IMR-90 (cell line): ENCODE measurements around the gene SYCE3. TPM values are rescaled to one million over a fixed set of nuclear protein-coding genes. Genes with fewer than 3 reads are reported as not detected.

ENCODE experiments used
- ATAC-seq: fragments of 200-7000 bp; cut with Tn5 transposase; 2 replicates; pipeline ENCODE4 v1.9.1; 2020; ENCODE audit warnings: low read depth, mild to moderate bottlenecking, moderate library complexity
- Bru-seq: library from RNA; stranded (reverse); fragments of 400-500 nt; gene quantifications from one replicate; lab custom pipeline; 2021; lab: Mats Ljungman, UMichigan
- BruChase-seq, 2 experiments: library from RNA; stranded (reverse); fragments of 400-500 nt; gene quantifications; one replicate each; lab custom pipeline; 2021; lab: Mats Ljungman, UMichigan
- BruUV-seq: library from RNA; stranded (reverse); fragments of 400-500 nt; replicated peaks from 2 replicates; lab custom pipeline; 2021; lab: Mats Ljungman, UMichigan
- CTCF ChIA-PET: fragments of 300-600 bp; formaldehyde crosslinking; extraction: SDS; loops from one replicate; lab custom pipeline; 2021; ENCODE audit warnings: antibody characterized with exemption; lab: Yijun Ruan, JAX
- POLR2A ChIA-PET: fragments of 300-600 bp; sonication (Branson Sonifier 250); formaldehyde crosslinking; loops from one replicate; lab custom pipeline; 2022; ENCODE audit warnings: antibody characterized with exemption; ENCODE audit not compliant: unreplicated experiment; lab: Charles Lee
- DNase-seq: peaks from one replicate; pipeline ENCODE4 v3.0.0; 2013
- H2AFZ ChIP-seq: replicated peaks from 2 replicates; pipeline ENCODE3; 2013; ENCODE audit warnings: low read length, mild to moderate bottlenecking; ENCODE audit not compliant: poor library complexity
- H2AK5ac ChIP-seq: 2 replicates; pipeline ENCODE4 v1.6.1; 2013; ENCODE audit warnings: low read depth, low read length, inconsistent platforms
- H2AK9ac ChIP-seq: replicated peaks from 2 replicates; pipeline ENCODE3; 2013; ENCODE audit warnings: mild to moderate bottlenecking, low read depth, low read length, moderate library complexity; ENCODE audit not compliant: poor library complexity
- H2BK120ac ChIP-seq: 2 replicates; pipeline ENCODE4 v1.6.1; 2013; ENCODE audit warnings: low read depth, low read length, inconsistent platforms
- H2BK15ac ChIP-seq: 3 replicates; pipeline ENCODE4 v1.6.1; 2013; ENCODE audit warnings: low read depth, low read length, inconsistent platforms
- H2BK20ac ChIP-seq: 2 replicates; pipeline ENCODE4 v1.6.1; 2013; ENCODE audit warnings: low read depth, mild to moderate bottlenecking, inconsistent platforms, low read length, moderate library complexity
- H2BK5ac ChIP-seq: 2 replicates; pipeline ENCODE4 v1.6.1; 2013; ENCODE audit warnings: mild to moderate bottlenecking, low read depth, low read length, inconsistent platforms; ENCODE audit not compliant: poor library complexity, severe bottlenecking
- H3K14ac ChIP-seq: replicated peaks from 2 replicates; pipeline ENCODE4 v1.6.1; 2013; ENCODE audit warnings: low read depth, low read length, inconsistent platforms
- H3K18ac ChIP-seq: 2 replicates; pipeline ENCODE4 v1.6.1; 2013; ENCODE audit warnings: low read depth, low read length, control low read depth
- H3K23ac ChIP-seq: 2 replicates; pipeline ENCODE4 v1.6.1; 2013; ENCODE audit warnings: low read depth, low read length, inconsistent platforms
- H3K27ac ChIP-seq: 2 replicates; pipeline ENCODE4 v1.5.1; 2013; ENCODE audit warnings: mild to moderate bottlenecking, control low read depth, low read length; ENCODE audit not compliant: insufficient read depth
- H3K27me3 ChIP-seq: 2 replicates; pipeline ENCODE4 v1.6.1; 2013; ENCODE audit warnings: low read length; ENCODE audit not compliant: control insufficient read depth, insufficient read depth
- H3K36me3 ChIP-seq: 2 replicates; pipeline ENCODE4 v1.6.1; 2013; ENCODE audit warnings: low read length, mixed read lengths; ENCODE audit not compliant: control insufficient read depth, insufficient read depth
- H3K4ac ChIP-seq: 2 replicates; pipeline ENCODE4 v1.6.1; 2013; ENCODE audit warnings: low read depth, low read length, inconsistent platforms
- H3K4me1 ChIP-seq: 2 replicates; pipeline ENCODE4 v1.6.1; 2013; ENCODE audit warnings: low read length, mixed read lengths; ENCODE audit not compliant: control insufficient read depth, insufficient read depth
- H3K4me2 ChIP-seq: 2 replicates; pipeline ENCODE4 v1.6.1; 2013; ENCODE audit warnings: low read depth, mild to moderate bottlenecking, control low read depth, low read length, moderate library complexity
- H3K4me3 ChIP-seq: 2 replicates; pipeline ENCODE4 v1.5.1; 2013; ENCODE audit warnings: low read depth, mild to moderate bottlenecking, control low read depth, low read length, moderate library complexity; ENCODE audit not compliant: insufficient read depth
- H3K56ac ChIP-seq: 2 replicates; pipeline ENCODE4 v1.6.1; 2013; ENCODE audit warnings: low read length, inconsistent platforms; ENCODE audit not compliant: insufficient read depth; ENCODE audit errors: extremely low read depth
- H3K79me1 ChIP-seq, 2 experiments: 2 replicates each; pipeline ENCODE4 v1.6.1; 2013; ENCODE audit warnings: low read length in 2 of 2, inconsistent platforms in 1 of 2, low read depth in 1 of 2
- H3K9ac ChIP-seq: 2 replicates; pipeline ENCODE4 v1.6.1; 2013; ENCODE audit warnings: low read depth, low read length, control low read depth
- H3K9me1 ChIP-seq: 2 replicates; pipeline ENCODE4 v1.6.1; 2013; ENCODE audit warnings: low read length, inconsistent platforms; ENCODE audit not compliant: insufficient read depth
- H3K9me3 ChIP-seq: 2 replicates; pipeline ENCODE4 v1.6.1; 2013; ENCODE audit warnings: low read length; ENCODE audit not compliant: control insufficient read depth, insufficient read depth
- H4K20me1 ChIP-seq: 2 replicates; pipeline ENCODE4 v1.6.1; 2013; ENCODE audit warnings: low read length, inconsistent platforms; ENCODE audit not compliant: insufficient read depth
- H4K5ac ChIP-seq: 2 replicates; pipeline ENCODE4 v1.6.1; 2013; ENCODE audit warnings: mild to moderate bottlenecking, low read depth, low read length, control low read depth
- H4K8ac ChIP-seq, 2 experiments: 2 replicates each; pipeline ENCODE4 v1.6.1; 2013; ENCODE audit warnings: low read depth in 2 of 2, low read length in 2 of 2, control low read depth in 1 of 2, inconsistent platforms in 1 of 2
- H4K91ac ChIP-seq: 2 replicates; pipeline ENCODE4 v1.6.1; 2013; ENCODE audit warnings: low read depth, low read length, inconsistent platforms; ENCODE audit not compliant: insufficient read depth
- CEBPB ChIP-seq: IDR thresholded peaks from 2 replicates; pipeline ENCODE4 v1.6.1; 2012; ENCODE audit warnings: low read depth, low read length, improper control_type of control experiment
- FOS ChIP-seq: fragments of 150-350 bp; IDR thresholded peaks from 2 replicates; pipeline ENCODE4 v1.6.1; 2016; ENCODE audit warnings: low read depth, low read length
- MAZ ChIP-seq: IDR thresholded peaks from 2 replicates; pipeline ENCODE4 v1.6.1; 2012; ENCODE audit warnings: low read depth, mild to moderate bottlenecking, low read length, improper control_type of control experiment, moderate library complexity, borderline replicate concordance
- POLR2A ChIP-seq: IDR thresholded peaks from 2 replicates; pipeline ENCODE4 v1.6.1; 2012; ENCODE audit warnings: mild to moderate bottlenecking, low read depth, low read length
- RAD21 ChIP-seq: IDR thresholded peaks from 2 replicates; pipeline ENCODE4 v1.6.1; 2012; ENCODE audit warnings: low read length, improper control_type of control experiment
- SMC3 ChIP-seq: fragments of 150-350 bp; IDR thresholded peaks from 2 replicates; pipeline ENCODE4 v1.6.1; 2016; ENCODE audit warnings: low read depth, mild to moderate bottlenecking, antibody characterized with exemption, low read length, moderate library complexity
- WGBS, 2 experiments: methylation state at CpG; one replicate each; pipeline versions ENCODE4 v1.1.5 to v1.1.7; 2013; ENCODE audit warnings: missing lambda C conversion rate in 2 of 2; ENCODE audit not compliant: insufficient read length in 1 of 2; ENCODE audit errors: extremely low coverage in 2 of 2; 5-methylcytosine and 5-hydroxymethylcytosine counted together
- dilution Hi-C: fragments of 300-500 bp; cut with HindIII; formaldehyde crosslinking; loops from one replicate; pipeline ENCODE4 v1.14.3; 2018; ENCODE audit warnings: low sequenced_read_pairs; ENCODE audit not compliant: unreplicated experiment
- in situ Hi-C: fragments of 300-500 bp; cut with MboI; formaldehyde crosslinking; loops from 3 replicates; pipeline ENCODE4 v1.14.3; 2019; ENCODE audit warnings: low sequenced_read_pairs, inconsistent platforms, mixed read lengths
- intact Hi-C: fragments of 100-400 bp; cut with micrococcal nuclease; formaldehyde crosslinking; loops from 2 replicates; pipeline ENCODE4 v1.10.0; 2022
- long read RNA-seq: library from polyadenylated mRNA; unstranded; transcript quantifications from one replicate; pipeline ENCODE4 v2.0.0, GENCODE V29; 2021; ENCODE audit not compliant: unreplicated experiment
- polyA plus RNA-seq, 3 experiments: library from polyadenylated mRNA; depleted of rRNA; stranded (reverse); fragments of >200 nt; gene quantifications; 2 replicates each; pipeline ENCODE4 v1.2.3, GENCODE V29; 2012; ENCODE audit warnings: low replicate concordance in 1 of 3
- total RNA-seq: library from RNA; depleted of rRNA; stranded (reverse); fragments of >200 nt; gene quantifications from 2 replicates; pipeline ENCODE4 v1.2.3, GENCODE V29; 2012; rRNA removed
- TF ChIP-seq, protein P1 (sequence below): fragments of 150-350 bp; IDR thresholded peaks from 2 replicates; pipeline ENCODE4 v1.6.1; 2016; ENCODE audit warnings: low read depth, mild to moderate bottlenecking, low read length, moderate library complexity, borderline replicate concordance
- TF ChIP-seq, protein P2 (sequence below): conservative IDR thresholded peaks from 2 replicates; pipeline ENCODE4 v1.5.1; 2012; ENCODE audit warnings: mild to moderate bottlenecking, low read depth, low read length, improper control_type of control experiment

Gene SYCE3
- total RNA-seq (not detected in 2 replicates), polyA plus RNA-seq (2012; rRNA removed) (not detected in 2 replicates), Bru-seq, nascent RNA (not detected), BruChase-seq, experiment 1, labeled RNA remaining after a 6-hour chase (not detected), BruChase-seq, experiment 2, labeled RNA remaining after a 2-hour chase (not detected)
- 1.0 TPM in 1 of 2 replicates, not detected in the other for polyA plus RNA-seq (2012; cell fraction: cytosol; rRNA removed)
- polyA plus RNA-seq (2012; cell fraction: nucleus; rRNA removed; ENCODE audit: low replicate concordance), result not detected in 2 replicates
- long read RNA-seq, result 0 reads

GRCh38 chr22:50562523-50563412 lies at the start of gene SYCE3:
SYCE3 (minus strand) TSS chr22:50562919; CDS start chr22:50556405, 6,514 bp downstream.
- peak within 1 kb of the TSS; percentile 22; the same call in 1 of the 2 replicates for H3K14ac ChIP-seq
- 0 out of 2 replicates have a peak within 1 kb of the TSS, but pooled peaks have one; percentile 34 for H2AK5ac ChIP-seq
- H3K4ac ChIP-seq, result peak within 1 kb of the TSS; percentile 6; the same call in 1 of the 2 replicates
- no peak within 1 kb of the TSS; the same call in 1 of the 2 replicates for H3K56ac ChIP-seq
- peak within 1 kb of the TSS; percentile 85 for H2AK9ac ChIP-seq
- intact Hi-C loops (no loop called here), dilution Hi-C loops (no loop called here), in situ Hi-C loops (no loop called here)
- TF ChIP-seq, protein P1, sequence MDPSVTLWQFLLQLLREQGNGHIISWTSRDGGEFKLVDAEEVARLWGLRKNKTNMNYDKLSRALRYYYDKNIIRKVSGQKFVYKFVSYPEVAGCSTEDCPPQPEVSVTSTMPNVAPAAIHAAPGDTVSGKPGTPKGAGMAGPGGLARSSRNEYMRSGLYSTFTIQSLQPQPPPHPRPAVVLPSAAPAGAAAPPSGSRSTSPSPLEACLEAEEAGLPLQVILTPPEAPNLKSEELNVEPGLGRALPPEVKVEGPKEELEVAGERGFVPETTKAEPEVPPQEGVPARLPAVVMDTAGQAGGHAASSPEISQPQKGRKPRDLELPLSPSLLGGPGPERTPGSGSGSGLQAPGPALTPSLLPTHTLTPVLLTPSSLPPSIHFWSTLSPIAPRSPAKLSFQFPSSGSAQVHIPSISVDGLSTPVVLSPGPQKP, result no peak
- TF ChIP-seq MAZ (peak; percentile 96), FOS (no peak), SMC3 (peak; percentile 35), RAD21 (peak; percentile 57), POLR2A (no peak), CEBPB (no peak)
- TF ChIP-seq, protein P2, sequence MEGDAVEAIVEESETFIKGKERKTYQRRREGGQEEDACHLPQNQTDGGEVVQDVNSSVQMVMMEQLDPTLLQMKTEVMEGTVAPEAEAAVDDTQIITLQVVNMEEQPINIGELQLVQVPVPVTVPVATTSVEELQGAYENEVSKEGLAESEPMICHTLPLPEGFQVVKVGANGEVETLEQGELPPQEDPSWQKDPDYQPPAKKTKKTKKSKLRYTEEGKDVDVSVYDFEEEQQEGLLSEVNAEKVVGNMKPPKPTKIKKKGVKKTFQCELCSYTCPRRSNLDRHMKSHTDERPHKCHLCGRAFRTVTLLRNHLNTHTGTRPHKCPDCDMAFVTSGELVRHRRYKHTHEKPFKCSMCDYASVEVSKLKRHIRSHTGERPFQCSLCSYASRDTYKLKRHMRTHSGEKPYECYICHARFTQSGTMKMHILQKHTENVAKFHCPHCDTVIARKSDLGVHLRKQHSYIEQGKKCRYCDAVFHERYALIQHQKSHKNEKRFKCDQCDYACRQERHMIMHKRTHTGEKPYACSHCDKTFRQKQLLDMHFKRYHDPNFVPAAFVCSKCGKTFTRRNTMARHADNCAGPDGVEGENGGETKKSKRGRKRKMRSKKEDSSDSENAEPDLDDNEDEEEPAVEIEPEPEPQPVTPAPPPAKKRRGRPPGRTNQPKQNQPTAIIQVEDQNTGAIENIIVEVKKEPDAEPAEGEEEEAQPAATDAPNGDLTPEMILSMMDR, result peak; percentile 87
- H3K27me3 ChIP-seq, result peaks cover 27% of the 10 kb centered on the region
- peak within 1 kb of the TSS; percentile 98 for H2AFZ ChIP-seq
- no TSS peak for BruUV-seq
- no peak within 1 kb of the TSS; the same call in 1 of the 2 replicates for H3K23ac ChIP-seq
- H2BK120ac ChIP-seq, result 0 out of 2 replicates have a peak within 1 kb of the TSS, but pooled peaks have one; percentile 67
- DNase-seq (peak; percentile 78), ATAC-seq (peak; percentile 100)
- H3K9me1 ChIP-seq, result 0 out of 2 replicates have a peak, but pooled peaks cover 4% of the 10 kb centered on the region
- H3K9me3 ChIP-seq, result no peaks in the 10 kb centered on the region
- no peak within 1 kb of the TSS for H2BK20ac ChIP-seq
- H3K4me2 ChIP-seq, result peak within 1 kb of the TSS; percentile 97
- no peaks in the 10 kb centered on the region for H4K20me1 ChIP-seq
- peak within 1 kb of the TSS; percentile 60 for H2BK5ac ChIP-seq
- no peaks in the 10 kb centered on the region for H3K79me1 ChIP-seq
- H3K9ac ChIP-seq, result peak within 1 kb of the TSS; percentile 48
- H3K36me3 ChIP-seq, result no peaks in the 10 kb centered on the region
- no peak within 1 kb of the TSS for H3K18ac ChIP-seq
- ChIA-PET CTCF (interaction anchor here (0.5 to 1.9 kb wide), 7 partner anchors 9 to 742 kb away, joined by 3 to 8 read pairs (median 4); partner anchors contain the start of genes LMF2, NCAPH2 and SCO2), POLR2A (interaction anchor here (1.0 kb wide), 1 partner anchor 37 kb away, joined by 3 read pairs; no protein-coding TSS in a partner anchor)
- no peaks in the 10 kb centered on the region for H3K4me1 ChIP-seq
- H3K27ac ChIP-seq, result no peak within 1 kb of the TSS; the same call in 1 of the 2 replicates
- H4K8ac ChIP-seq, result peak within 1 kb of the TSS; percentile 65 to 97
- peak within 1 kb of the TSS; percentile 49; the same call in 1 of the 2 replicates for H4K91ac ChIP-seq
- no peak within 1 kb of the TSS; the same call in 2 of the 3 replicates for H2BK15ac ChIP-seq
- WGBS, 2 experiments, result 1% methylated on average over 34 of the region's 61 CpGs; no CpG with 5 or more reads in 1 of the 2 experiments
- H3K4me3 ChIP-seq, result peak within 1 kb of the TSS; percentile 63
- H4K5ac ChIP-seq, result peak within 1 kb of the TSS; percentile 86
